ENCODE data around the gene ANK2.

The ANK2 gene

DNA sequence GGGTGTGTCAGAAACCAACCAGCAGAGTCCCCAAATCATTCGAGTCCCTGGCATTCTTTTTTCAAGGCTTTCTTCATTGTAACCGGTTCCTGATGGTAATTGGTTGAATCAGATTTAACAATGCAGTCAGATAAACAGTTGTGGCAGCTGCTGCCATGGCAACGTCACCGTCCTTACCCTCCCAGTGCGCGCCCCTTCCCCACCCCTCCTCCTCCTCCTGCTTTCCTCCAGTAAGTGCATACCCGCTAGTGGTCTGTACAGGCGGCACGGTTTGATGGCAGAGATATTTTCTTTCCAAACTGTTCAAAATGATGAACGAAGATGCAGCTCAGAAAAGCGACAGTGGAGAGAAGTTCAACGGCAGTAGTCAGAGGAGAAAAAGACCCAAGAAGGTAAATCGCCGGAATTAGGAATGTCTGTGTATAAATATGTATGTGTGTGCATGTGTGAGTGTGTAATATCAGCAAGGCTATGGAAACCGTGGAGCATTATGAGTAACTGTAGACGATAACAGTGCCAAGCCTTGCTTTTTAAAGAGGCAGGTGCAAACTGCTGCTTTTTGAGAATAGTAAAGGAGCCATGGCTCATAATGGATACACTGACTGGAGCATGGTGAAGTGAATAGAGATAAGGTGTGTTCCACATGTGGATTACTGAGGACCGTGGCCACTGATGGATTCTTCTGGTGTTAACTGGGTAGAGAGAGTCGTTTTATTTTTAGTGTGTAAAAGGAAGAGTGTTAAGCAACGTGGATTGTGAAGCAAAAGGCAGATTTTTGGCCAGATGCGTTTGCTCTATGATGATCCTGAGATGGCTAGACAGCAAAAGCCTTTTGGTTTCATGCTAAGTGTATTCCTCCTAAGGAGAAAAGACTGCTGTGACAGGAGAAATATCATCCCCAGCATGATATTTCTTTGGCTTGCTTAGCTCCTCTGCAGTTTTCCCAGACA lies at the start of gene ANK2:
ANK2 (plus strand) TSS at position 233 of the 950 bp plus-strand sequence; CDS start at position 309, 76 bp downstream.
- no peak within 1 kb of the TSS for H3K9ac ChIP-seq (ENCODE audit: low read length)

GRCh38 chr4:113003841-113004240 lies 45.6 kb upstream of the ANK2 start:
- no peaks in the 10 kb centered on the region for H3F3A ChIP-seq (ENCODE audit: insufficient read depth)
- H3K4me2 ChIP-seq (ENCODE audit: low read depth, low read length, poor library complexity, severe bottlenecking): no peak overlapping the region
- H4K20me1 ChIP-seq (ENCODE audit: low read depth, low read length): no peaks in the 10 kb centered on the region

More for the DNA sequence above, at the start of gene ANK2:
- Histone ChIP-seq H3K9me2 (replicated peaks; ENCODE audit: insufficient read depth, low read length) (no peaks in the 10 kb centered on the region), H3K36me3 (ENCODE audit: low read length) (no peaks in the 10 kb centered on the region), H3K27me3 (ENCODE audit: low read length) (no peaks in the 10 kb centered on the region), H3K4me3 (ENCODE audit: insufficient read depth, low read length, poor library complexity, severe bottlenecking) (no peak within 1 kb of the TSS), H3K9me3 (ENCODE audit: insufficient read depth, low read length) (no peaks in the 10 kb centered on the region), H3F3A (ENCODE audit: insufficient read depth) (no peaks in the 10 kb centered on the region), H2AFZ (ENCODE audit: low read depth, low read length, severe bottlenecking) (no peak within 1 kb of the TSS), H3K4me2 (ENCODE audit: low read depth, low read length, poor library complexity, severe bottlenecking) (no peak within 1 kb of the TSS), H3K27ac (ENCODE audit: low read depth, low read length) (no peak within 1 kb of the TSS), H4K20me1 (ENCODE audit: low read depth, low read length) (no peaks in the 10 kb centered on the region), H3K79me2 (ENCODE audit: insufficient read depth, low read length) (no peaks in the 10 kb centered on the region)
- TF ChIP-seq, protein P1, sequence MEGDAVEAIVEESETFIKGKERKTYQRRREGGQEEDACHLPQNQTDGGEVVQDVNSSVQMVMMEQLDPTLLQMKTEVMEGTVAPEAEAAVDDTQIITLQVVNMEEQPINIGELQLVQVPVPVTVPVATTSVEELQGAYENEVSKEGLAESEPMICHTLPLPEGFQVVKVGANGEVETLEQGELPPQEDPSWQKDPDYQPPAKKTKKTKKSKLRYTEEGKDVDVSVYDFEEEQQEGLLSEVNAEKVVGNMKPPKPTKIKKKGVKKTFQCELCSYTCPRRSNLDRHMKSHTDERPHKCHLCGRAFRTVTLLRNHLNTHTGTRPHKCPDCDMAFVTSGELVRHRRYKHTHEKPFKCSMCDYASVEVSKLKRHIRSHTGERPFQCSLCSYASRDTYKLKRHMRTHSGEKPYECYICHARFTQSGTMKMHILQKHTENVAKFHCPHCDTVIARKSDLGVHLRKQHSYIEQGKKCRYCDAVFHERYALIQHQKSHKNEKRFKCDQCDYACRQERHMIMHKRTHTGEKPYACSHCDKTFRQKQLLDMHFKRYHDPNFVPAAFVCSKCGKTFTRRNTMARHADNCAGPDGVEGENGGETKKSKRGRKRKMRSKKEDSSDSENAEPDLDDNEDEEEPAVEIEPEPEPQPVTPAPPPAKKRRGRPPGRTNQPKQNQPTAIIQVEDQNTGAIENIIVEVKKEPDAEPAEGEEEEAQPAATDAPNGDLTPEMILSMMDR (IDR thresholded peaks at IDR 0.05; ENCODE audit: insufficient read depth, low read length, poor library complexity, severe bottlenecking): no peak

DNA sequence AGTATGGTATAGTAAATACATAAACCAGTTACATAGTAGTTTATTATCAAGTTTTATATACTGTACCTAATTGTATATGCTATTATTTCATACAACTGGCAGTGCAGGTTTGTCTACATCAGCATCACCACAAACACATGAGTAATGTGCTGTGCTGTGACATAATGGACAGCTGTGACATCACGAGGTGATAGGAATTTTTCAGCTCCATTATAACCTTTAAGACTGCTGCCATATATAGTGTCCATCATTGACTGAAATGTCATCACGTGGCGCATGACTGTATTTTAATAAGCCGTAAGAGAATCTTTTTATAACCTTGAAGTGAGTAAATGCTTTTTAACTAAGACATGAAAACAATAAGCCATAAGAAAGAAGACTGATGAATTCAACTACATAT lies 44.8 kb upstream of the ANK2 start:
- Histone ChIP-seq H3F3A (ENCODE audit: insufficient read depth) (no peaks in the 10 kb centered on the region), H3K4me3 (ENCODE audit: insufficient read depth, low read length, poor library complexity, severe bottlenecking) (no peak overlapping the region), H3K79me2 (ENCODE audit: insufficient read depth, low read length) (no peaks in the 10 kb centered on the region), H4K20me1 (ENCODE audit: low read depth, low read length) (no peaks in the 10 kb centered on the region), H3K36me3 (ENCODE audit: low read length) (no peaks in the 10 kb centered on the region), H2AFZ (ENCODE audit: low read depth, low read length, severe bottlenecking) (no peak overlapping the region), H3K9me3 (ENCODE audit: insufficient read depth, low read length) (no peaks in the 10 kb centered on the region), H3K27ac (ENCODE audit: low read depth, low read length) (no peak overlapping the region), H3K9me2 (replicated peaks; ENCODE audit: insufficient read depth, low read length) (no peaks in the 10 kb centered on the region), H3K27me3 (ENCODE audit: low read length) (no peaks in the 10 kb centered on the region), H3K9ac (ENCODE audit: low read length) (no peak overlapping the region), H3K4me2 (ENCODE audit: low read depth, low read length, poor library complexity, severe bottlenecking) (no peak overlapping the region)
- no peak for TF ChIP-seq EZH2phosphoT487 (conservative IDR thresholded peaks at IDR 0.05; ENCODE audit: low read length)
- TF ChIP-seq, protein P1 (IDR thresholded peaks at IDR 0.05; ENCODE audit: insufficient read depth, low read length, poor library complexity, severe bottlenecking): no peak

More at GRCh38 chr4:113003841-113004240, 45.6 kb upstream of the ANK2 start:
- Histone ChIP-seq H3K9me2 (replicated peaks; ENCODE audit: insufficient read depth, low read length) (no peaks in the 10 kb centered on the region), H2AFZ (ENCODE audit: low read depth, low read length, severe bottlenecking) (no peak overlapping the region), H3K9me3 (ENCODE audit: insufficient read depth, low read length) (no peaks in the 10 kb centered on the region), H3K9ac (ENCODE audit: low read length) (no peak overlapping the region), H3K79me2 (ENCODE audit: insufficient read depth, low read length) (no peaks in the 10 kb centered on the region), H3K27me3 (ENCODE audit: low read length) (no peaks in the 10 kb centered on the region), H3K4me3 (ENCODE audit: insufficient read depth, low read length, poor library complexity, severe bottlenecking) (no peak overlapping the region), H3K36me3 (ENCODE audit: low read length) (no peaks in the 10 kb centered on the region), H3K27ac (ENCODE audit: low read depth, low read length) (no peak overlapping the region)
- TF ChIP-seq, protein P1 (IDR thresholded peaks at IDR 0.05; ENCODE audit: insufficient read depth, low read length, poor library complexity, severe bottlenecking): no peak
- no peak for TF ChIP-seq EZH2phosphoT487 (conservative IDR thresholded peaks at IDR 0.05; ENCODE audit: low read length)

All from SU-DHL-6 (cell line).